Gastrocnemius medialis (tissue), 4 donors: ENCODE results near the gene NARF.

Source experiments
- CTCF ChIP-seq, 5 experiments: fragments of 450-650 bp in 3 of 5; fragments of 200-600 bp in 2 of 5; sonication (generic) in 2 of 5; IDR thresholded peaks in 4 of 5; conservative IDR thresholded peaks in 1 of 5; 1 replicate in 4 of 5; 2 replicates in 1 of 5; pipeline ENCODE4 v1.5.1; 2016 to 2019; ENCODE audit warnings: antibody characterized with exemption in 5 of 5, mild to moderate bottlenecking in 3 of 5, moderate library complexity in 3 of 5
- POLR2A ChIP-seq, 2 donors: fragments of 450-650 bp; IDR thresholded peaks; one replicate each; pipeline ENCODE4 v1.6.1; 2017; ENCODE audit warnings: antibody characterized with exemption in 2 of 2, mild to moderate bottlenecking in 2 of 2, moderate library complexity in 2 of 2

- TF ChIP-seq CTCF (IDR thresholded peaks at IDR 0.05 in 4 of 5, conservative IDR thresholded peaks at IDR 0.05 in 1 of 5) (no peak), POLR2A (IDR thresholded peaks at IDR 0.05) (no peak)
These were observed 19.2 kb upstream of the NARF start for GRCh38 chr17:82439194-82439828.
